ENCODE data around the gene COBLL1.

- TF ChIP-seq, protein P1, sequence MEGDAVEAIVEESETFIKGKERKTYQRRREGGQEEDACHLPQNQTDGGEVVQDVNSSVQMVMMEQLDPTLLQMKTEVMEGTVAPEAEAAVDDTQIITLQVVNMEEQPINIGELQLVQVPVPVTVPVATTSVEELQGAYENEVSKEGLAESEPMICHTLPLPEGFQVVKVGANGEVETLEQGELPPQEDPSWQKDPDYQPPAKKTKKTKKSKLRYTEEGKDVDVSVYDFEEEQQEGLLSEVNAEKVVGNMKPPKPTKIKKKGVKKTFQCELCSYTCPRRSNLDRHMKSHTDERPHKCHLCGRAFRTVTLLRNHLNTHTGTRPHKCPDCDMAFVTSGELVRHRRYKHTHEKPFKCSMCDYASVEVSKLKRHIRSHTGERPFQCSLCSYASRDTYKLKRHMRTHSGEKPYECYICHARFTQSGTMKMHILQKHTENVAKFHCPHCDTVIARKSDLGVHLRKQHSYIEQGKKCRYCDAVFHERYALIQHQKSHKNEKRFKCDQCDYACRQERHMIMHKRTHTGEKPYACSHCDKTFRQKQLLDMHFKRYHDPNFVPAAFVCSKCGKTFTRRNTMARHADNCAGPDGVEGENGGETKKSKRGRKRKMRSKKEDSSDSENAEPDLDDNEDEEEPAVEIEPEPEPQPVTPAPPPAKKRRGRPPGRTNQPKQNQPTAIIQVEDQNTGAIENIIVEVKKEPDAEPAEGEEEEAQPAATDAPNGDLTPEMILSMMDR (IDR thresholded peaks at IDR 0.05), result no peak
- no peak for TF ChIP-seq POLR2A (IDR thresholded peaks at IDR 0.05)
Measured at GRCh38 chr2:164852086-164852485, 10.5 kb upstream of the COBLL1 start.

Data from lower leg skin (tissue), 3 donors.